T-helper 1 cell treated with Interleukin-12 subunit alpha and Interleukin-12 subunit beta and Interleukin-4 antibody, amounts not matched to agents 30 ng/mL and 1 ng/mL, for 36 hours (primary cell): ENCODE results near the gene NPTN. TPM values are rescaled to one million over a fixed set of nuclear protein-coding genes. Genes with fewer than 3 reads are reported as not detected.

Experiments used
- intact Hi-C: fragments of 100-400 bp; cut with micrococcal nuclease; formaldehyde crosslinking; loops from one replicate; pipeline ENCODE4 v1.15.1; 2024
- total RNA-seq: library from RNA; stranded (reverse); gene quantifications from 2 replicates; pipeline ENCODE4 v1.2.3, GENCODE V29; 2022

Gene NPTN
- total RNA-seq = 83.2 and 90.2 TPM in 2 replicates

DNA sequence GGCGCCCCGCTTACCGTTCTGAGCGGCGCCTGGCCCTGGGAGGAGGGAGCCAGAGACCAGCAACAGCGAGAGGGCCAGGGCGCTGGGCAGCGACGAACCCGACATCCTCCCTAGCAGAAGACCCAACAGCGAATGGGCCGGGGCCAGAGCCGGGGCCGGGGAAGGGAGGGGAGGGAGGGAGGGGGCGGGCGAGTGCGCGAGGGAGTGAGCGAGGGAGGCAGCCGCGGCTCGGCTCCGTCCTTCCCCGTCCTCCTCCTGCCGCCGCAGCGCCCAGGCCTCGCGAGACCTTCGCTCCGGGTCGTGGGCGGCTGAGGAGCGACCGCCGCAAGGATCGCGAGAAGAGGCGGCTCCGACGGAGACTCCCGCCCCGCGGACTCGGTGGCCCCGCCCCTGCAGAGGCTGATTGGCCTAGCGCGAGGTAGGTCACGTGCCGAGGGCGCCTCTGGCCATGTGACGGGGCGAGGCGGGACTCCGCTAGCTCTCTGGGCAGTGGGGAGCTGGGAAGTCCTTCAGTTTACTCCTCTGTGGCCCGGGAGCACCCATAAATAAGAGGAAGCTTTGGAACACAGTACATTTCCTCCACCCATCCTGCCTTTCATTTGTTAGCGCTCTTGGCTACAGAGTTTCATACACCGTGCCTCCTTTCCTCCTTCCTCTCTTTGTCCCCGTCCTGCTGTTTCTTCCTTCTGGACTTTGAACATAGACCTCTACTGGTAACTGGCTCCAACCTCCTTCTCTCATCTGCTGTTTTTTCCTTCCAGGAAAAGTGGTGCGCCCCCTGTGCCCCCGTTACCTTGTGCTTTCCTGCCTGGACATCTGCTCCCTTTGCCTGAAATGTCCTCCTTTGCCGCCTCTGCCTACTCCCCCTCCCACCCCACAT lies at the start of gene NPTN:
Gene NPTN, minus strand, starts transcription at position 279 of the 880 bp plus-strand sequence. Its CDS starts 174 bp downstream, at position 105.
- intact Hi-C loops = loop anchor here (1.0 to 10.0 kb wide), 7 partner anchors 361 to 1515 kb away; partner anchors contain the start of genes ADPGK, ARID3B, BBS4 and HIGD2B

DNA sequence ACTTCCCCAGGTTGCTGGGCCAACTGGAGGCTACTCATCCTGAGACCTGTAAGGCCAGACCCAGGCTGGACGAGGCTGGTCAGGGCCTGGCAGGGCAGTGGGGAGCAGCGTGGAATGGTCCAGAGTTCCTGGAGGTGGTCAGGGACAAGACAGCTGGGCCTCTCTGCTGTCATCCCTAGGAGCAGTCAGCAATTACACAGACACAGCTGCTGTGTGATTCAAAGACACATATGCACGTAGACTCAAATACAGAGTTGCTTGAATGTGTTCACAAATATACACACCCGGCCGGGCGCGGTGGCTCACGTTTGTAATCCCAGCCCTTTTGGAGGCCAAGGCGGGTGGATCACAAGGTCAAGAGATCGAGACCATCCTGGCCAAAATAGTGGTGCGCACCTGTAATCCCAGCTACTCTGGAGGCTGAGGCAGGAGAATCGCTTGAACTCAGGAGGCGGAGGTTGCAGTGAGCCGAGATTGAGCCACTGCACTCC lies 49.5 kb upstream of the NPTN start:
- intact Hi-C loops = no loop called here

DNA sequence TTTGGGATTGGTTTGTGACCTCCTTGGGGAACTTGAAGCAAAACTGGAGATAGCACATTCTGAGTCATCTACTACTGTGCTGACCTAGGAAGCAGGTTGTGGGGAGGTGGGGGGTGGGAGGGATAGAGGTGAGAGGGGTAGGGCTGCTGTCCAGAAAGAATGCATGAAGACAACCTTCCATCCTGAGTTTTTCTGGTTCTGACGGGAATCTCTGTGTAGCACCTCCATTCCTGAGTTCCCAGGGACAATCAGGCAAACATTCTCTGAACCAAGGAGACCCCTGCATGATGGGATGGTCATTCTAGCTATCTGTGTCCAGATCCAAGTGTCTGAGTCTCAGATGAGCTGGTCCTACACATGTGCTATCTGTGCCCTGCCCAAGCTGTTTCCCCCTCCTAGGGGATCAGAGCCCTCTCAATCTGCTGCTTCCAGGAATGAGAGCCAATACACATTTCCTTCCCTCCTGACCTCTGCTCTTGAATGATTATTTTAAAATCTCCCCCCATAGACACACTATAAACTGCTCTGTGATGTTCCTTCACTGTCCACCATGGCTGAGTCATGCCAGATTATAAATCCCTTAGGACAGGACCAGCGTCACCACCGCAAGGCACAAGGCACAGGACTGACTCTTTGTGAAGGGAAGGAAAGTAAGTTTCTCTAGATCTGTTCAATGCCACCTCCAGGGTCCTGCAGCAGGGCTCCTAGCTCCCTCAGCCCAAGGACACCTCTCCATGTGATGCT lies 48.8 kb upstream of the NPTN start:
- intact Hi-C loops = no loop called here

DNA sequence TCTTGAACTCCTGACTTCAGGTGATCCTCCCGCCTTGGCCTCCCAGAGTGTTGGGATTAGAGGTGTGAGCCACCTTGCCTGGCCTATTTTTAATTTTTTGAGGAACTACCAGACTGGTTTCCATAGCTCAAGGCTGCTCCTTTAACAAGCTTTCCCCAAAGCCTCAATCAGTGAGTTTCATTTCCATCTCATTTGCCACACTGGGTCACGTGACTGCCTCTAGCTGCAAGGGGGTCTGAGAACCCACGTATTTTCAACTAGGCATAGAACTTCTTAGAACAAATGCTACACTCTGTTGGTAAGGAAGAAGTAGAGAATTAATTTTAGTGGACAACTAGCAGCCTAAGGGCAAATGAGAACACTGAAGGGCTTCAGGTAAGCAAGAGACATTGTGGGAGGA lies 47.9 kb upstream of the NPTN start:
- intact Hi-C loops = no loop called here

DNA sequence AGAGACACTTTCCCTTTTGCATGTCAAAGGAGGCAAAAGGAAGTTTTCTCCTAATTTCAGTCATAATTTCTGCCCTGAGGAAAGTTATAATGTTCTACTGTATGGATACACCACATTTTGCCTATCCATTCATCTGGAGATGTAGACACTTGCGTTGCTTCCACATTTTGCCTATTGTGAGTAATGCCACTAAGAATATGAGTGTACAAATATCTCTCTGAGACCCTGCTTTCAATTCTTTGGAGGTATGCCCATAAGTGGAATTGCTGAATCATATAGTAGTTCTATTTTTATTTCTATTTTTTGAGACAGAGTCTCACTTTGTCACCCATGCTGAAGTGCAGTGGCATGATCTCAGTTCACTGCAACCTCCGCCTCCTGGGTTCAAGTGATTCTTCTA lies 47.4 kb upstream of the NPTN start:
- intact Hi-C loops = no loop called here

- intact Hi-C loops = no loop called here
Observed at GRCh38 chr15:73679964-73680363, 46.8 kb upstream of the NPTN start.

DNA sequence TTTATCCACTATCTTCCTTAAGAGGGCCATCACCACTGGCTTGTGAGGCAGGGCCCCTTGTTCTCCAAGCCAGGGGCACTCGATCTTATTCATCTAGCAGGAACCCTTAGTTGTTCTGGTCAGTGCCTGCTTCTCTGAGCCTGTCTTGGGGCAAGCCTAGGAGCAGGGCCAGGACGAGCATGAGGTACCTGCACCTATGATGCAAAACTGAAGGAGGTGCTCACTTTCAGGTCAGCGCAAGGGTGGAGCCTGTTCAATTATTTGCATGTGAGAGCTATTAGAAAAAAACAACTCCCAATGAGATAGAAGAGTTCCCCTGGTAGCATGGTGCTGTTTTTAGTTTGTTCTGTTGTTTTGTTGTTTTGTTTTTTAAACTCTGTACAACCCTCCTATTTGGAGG lies 46.0 kb upstream of the NPTN start:
- intact Hi-C loops = no loop called here

- intact Hi-C loops = no loop called here
Observed at GRCh38 chr15:73678498-73678897, 45.3 kb upstream of the NPTN start.

DNA sequence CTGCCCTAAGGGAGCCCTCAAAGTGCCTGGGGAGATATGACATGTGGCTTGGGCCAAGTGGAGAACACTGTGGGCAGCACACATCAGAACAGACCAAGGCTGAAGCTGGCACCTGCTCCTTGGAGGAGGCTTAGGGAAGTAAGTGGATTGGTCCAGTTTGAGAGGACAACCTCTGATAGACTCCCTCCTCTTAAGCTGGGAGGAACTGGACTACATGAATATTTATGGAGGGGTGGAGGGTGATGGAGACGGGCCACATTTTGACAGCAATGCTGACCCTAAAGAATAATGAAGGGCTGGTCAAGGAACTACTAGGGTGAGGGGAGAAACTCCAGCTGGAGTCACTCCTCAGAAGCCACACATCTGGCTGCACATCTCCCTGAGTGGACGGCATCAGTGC lies 44.5 kb upstream of the NPTN start:
- intact Hi-C loops = loop anchor here (1.0 kb wide), 2 partner anchors 23 to 41 kb away; no protein-coding TSS in a partner anchor

DNA sequence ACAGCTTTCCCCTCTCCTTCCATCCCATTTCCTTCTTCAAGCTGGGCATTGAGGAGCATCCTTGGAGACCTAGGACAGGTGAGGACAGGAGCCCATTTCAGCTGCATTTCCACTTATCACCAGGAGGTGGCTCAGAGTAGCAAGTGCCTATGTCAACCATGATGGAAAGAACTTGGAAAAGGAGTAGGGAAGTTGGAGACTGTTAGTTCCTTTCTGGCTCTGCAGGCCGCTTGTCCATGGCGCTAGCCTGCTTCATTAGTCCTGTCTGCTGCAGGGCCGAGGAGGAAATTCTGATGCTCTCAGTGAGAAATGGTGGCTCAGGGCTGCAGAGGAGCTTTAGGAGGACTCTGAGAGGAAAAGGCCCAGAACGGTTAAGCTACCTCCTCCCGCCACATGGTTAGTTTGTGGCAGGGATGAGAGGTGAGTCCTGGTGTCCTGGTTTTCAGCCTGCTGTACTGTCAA lies 44.0 kb upstream of the NPTN start:
- intact Hi-C loops = loop anchor here (1.0 kb wide), 2 partner anchors 23 to 41 kb away; no protein-coding TSS in a partner anchor

DNA sequence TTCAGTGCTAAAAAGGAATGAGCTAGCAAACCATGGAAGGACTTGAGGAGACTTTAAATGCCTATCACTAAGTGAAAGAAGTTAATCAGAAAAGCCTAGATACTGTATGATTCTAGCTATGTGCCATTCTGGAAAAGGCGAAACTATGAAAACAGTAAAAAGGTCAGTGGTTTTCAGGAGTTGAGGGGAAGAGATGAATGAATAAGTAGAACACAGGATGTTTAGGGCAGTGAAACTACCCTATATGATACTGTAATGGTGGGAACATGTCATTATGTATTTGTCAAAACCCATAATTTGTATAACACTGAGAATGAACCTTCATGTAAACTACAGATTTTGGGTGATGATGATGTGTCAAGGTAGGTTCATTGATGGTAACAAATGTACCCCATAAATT lies 41.4 kb upstream of the NPTN start:
- intact Hi-C loops = no loop called here

GRCh38 chr15:73660455-73660854 lies 27.3 kb upstream of the NPTN start:
- intact Hi-C loops = no loop called here

- intact Hi-C loops = no loop called here
Observed at GRCh38 chr15:73658645-73659044, 25.5 kb upstream of the NPTN start.

DNA sequence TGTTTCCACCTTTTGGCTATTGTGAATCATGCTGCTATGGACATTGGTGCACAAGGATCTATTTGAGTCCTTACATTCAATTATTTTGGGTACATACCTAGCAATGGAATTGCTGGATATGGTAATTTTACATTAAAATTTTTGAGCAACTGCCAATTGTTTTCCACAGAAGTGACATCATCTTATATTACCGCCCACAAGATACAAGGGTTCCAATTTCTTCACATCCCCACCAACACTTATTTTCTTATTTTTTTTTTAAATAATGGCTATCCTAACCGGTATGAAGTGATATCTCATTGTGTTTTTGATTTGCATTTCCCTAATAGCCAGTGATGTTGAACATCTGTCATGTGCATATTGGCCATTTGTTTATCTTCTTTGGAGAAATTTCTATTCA lies 22.5 kb upstream of the NPTN start:
- intact Hi-C loops = no loop called here

- intact Hi-C loops = no loop called here
Observed at GRCh38 chr15:73654659-73655058, 21.5 kb upstream of the NPTN start.

GRCh38 chr15:73650416-73651126 lies 17.4 kb upstream of the NPTN start:
- intact Hi-C loops = no loop called here

DNA sequence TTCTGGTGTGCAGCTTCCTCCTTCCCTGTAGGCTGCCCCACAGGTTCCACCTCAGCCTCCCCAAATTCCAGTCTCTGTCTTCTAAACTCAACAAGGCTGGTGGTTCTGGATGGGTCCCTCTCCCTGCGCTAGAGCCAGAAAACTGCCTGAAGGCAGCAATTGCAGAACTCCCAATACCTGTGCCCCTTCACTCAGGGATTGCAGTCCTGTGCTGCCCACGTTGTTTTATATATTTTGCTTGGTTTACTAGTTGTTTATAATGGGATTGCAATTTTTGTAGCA lies 14.8 kb upstream of the NPTN start:
- intact Hi-C loops = no loop called here

DNA sequence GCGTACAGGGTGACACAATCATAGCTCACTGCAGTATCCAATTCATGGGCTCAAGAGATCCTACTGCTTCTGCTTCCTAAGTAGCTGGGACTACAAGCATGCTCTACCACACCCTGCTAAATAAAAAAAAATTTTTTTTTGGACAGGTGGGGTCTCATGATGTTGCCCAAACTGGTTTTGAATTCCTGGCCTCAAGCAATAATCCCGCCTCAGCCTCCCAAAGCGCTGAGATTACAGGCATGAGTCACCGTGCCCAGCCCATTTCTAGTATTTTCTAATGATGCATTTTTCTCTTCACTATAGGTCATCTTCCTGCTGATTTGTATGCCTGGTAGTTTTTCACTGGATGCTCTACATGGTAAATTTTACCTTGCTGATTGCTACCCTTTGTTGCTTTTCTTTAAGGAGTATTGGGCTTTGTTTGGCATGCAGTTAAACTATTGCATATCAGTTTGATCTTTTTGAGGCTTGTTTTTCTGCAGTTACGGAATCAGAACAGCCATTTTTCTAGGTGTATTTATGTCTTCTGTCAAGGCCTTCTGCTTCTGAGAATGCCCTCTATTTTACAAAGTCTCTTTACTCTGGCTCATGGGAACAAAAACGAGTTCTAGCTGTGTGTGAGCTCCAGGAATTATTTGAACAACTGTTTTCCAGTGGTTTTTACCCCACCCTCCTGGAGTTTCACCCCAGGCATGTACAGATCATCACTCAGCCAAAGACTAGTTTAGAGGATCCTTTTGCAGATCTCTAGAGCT lies 14.2 kb upstream of the NPTN start:
- intact Hi-C loops = no loop called here

- intact Hi-C loops = loop anchor here (10.0 kb wide), 1 partner anchor 355 kb away; the partner anchor contains the start of genes PML and STOML1
Observed at GRCh38 chr15:73639464-73639863, 6.3 kb upstream of the NPTN start.

DNA sequence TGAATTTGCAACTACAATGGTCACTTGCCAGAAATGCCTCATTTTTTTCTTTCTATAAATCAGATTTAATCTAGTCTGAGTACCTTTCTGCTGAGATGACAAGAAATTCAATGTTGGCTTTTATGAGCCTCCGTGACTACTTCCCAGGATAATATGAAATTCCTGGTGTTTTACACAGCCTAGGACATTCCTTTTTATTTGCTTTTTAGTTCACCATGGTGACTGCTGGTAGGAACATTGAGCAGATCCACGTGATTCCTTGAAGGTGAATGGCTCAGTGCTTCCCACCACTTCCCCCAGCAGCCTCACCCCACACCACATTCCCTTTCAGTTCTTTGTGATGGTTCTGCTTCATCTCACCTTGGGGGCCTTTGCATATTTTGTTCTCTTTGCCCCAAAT lies 4.3 kb upstream of the NPTN start:
- intact Hi-C loops = loop anchor here (2.0 to 10.0 kb wide), 2 partner anchors 69 to 357 kb away; partner anchors contain the start of genes PML and STOML1
